Measurements from ENCODE around the gene C1QTNF6.
"Not testable (repeated sequence)": the region's sequence is repeated elsewhere in the genome, so short reads cannot be mapped to it uniquely, and the experiment has no call there.

DNA sequence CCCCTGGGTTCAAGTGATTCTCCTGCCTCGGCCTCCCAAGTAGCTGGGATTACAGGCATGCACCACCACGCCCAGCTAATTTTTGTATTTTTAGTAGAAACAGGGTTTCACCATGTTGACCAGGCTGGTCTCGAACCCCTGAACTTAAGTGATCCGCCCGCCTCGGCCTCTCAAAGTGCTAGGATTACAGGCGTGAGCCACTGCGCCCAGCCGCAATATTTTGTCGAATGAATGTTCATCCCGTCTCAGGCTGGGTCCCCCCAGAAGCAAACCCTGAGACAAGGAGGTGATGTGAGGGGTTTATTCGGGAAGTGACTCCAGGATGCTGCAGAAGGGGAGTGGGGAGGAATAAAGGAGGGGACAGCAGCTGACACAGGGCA, 45.3 kb upstream of the C1QTNF6 start:
- TF ChIP-seq, protein P1, sequence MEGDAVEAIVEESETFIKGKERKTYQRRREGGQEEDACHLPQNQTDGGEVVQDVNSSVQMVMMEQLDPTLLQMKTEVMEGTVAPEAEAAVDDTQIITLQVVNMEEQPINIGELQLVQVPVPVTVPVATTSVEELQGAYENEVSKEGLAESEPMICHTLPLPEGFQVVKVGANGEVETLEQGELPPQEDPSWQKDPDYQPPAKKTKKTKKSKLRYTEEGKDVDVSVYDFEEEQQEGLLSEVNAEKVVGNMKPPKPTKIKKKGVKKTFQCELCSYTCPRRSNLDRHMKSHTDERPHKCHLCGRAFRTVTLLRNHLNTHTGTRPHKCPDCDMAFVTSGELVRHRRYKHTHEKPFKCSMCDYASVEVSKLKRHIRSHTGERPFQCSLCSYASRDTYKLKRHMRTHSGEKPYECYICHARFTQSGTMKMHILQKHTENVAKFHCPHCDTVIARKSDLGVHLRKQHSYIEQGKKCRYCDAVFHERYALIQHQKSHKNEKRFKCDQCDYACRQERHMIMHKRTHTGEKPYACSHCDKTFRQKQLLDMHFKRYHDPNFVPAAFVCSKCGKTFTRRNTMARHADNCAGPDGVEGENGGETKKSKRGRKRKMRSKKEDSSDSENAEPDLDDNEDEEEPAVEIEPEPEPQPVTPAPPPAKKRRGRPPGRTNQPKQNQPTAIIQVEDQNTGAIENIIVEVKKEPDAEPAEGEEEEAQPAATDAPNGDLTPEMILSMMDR (conservative IDR thresholded peaks at IDR 0.05 in 1 of 2, IDR thresholded peaks at IDR 0.05 in 1 of 2; ENCODE audit: low read depth in 1 of 2, low read length in 2 of 2) = not testable (repeated sequence)
- not testable (repeated sequence) for TF ChIP-seq EZH2 (IDR thresholded peaks at IDR 0.05; ENCODE audit: low read length, missing control alignments)

All from fibroblast of lung (primary cell).